CD4-positive, alpha-beta T cell (primary cell): ENCODE results near the gene ZNF385C. TPM values are rescaled to one million over a fixed set of nuclear protein-coding genes. Genes with fewer than 3 reads are reported as not detected.

Experiments used
- ATAC-seq: fragments of 200-7000 bp; cut with Tn5 transposase; one replicate; pipeline ENCODE4 v1.10.0; 2022; ENCODE audit warnings: mild to moderate bottlenecking; ENCODE audit not compliant: poor library complexity
- CTCF ChIA-PET: fragments of 350-600 bp; sonication (Branson Sonifier 250); formaldehyde crosslinking; loops from one replicate; lab custom pipeline; 2021; ENCODE audit warnings: antibody characterized with exemption, inconsistent platforms; lab: Charles Lee
- POLR2A ChIA-PET: fragments of 350-600 bp; sonication (Branson Sonifier 250); formaldehyde crosslinking; loops from one replicate; lab custom pipeline; 2021; ENCODE audit warnings: antibody characterized with exemption, inconsistent platforms; lab: Charles Lee
- DNase-seq, 14 experiments: peaks; one replicate each; pipeline ENCODE4 v3.0.0-alpha.2; 2013 to 2020; ENCODE audit warnings: mixed read lengths in 2 of 14
- H3K27ac ChIP-seq, 2 donors: one replicate each; pipeline versions ENCODE4 v1.5.1 to v1.7.0; 2013; ENCODE audit warnings: low read length in 2 of 2, low read depth in 1 of 2, mild to moderate bottlenecking in 1 of 2
- H3K27me3 ChIP-seq, 2 experiments: 1 replicate in 1 of 2; 2 replicates in 1 of 2; pipeline versions ENCODE4 v1.6.1 to v1.7.0; 2013; ENCODE audit warnings: low read length in 2 of 2, control low read depth in 1 of 2, mild to moderate bottlenecking in 1 of 2, moderate library complexity in 1 of 2; ENCODE audit not compliant: insufficient read depth in 2 of 2, control insufficient read depth in 1 of 2
- H3K36me3 ChIP-seq: one replicate; pipeline ENCODE4 v1.6.1; 2013; ENCODE audit warnings: low read length, control low read depth; ENCODE audit not compliant: insufficient read depth
- H3K4me1 ChIP-seq: one replicate; pipeline ENCODE4 v1.6.1; 2013; ENCODE audit warnings: low read length, control low read depth; ENCODE audit not compliant: insufficient read depth
- H3K4me3 ChIP-seq: one replicate; pipeline ENCODE4 v1.5.1; 2013; ENCODE audit warnings: mild to moderate bottlenecking, low read length, moderate library complexity
- H3K9me3 ChIP-seq, 2 experiments: 1 replicate in 1 of 2; 2 replicates in 1 of 2; pipeline versions ENCODE4 v1.6.1 to v1.7.0; 2013; ENCODE audit warnings: low read length in 2 of 2, mild to moderate bottlenecking in 2 of 2, control low read depth in 1 of 2, moderate library complexity in 1 of 2; ENCODE audit not compliant: control insufficient read depth in 1 of 2, insufficient read depth in 1 of 2
- H3K27ac Mint-ChIP-seq: one replicate; pipeline ENCODE4 v1.8.0; 2020; ENCODE audit warnings: mixed read lengths
- H3K27me3 Mint-ChIP-seq: one replicate; pipeline ENCODE4 v1.8.0; 2021; ENCODE audit warnings: mixed read lengths
- H3K36me3 Mint-ChIP-seq: one replicate; pipeline ENCODE4 v1.8.0; 2021; ENCODE audit warnings: low read depth, mixed read lengths
- H3K4me1 Mint-ChIP-seq: one replicate; pipeline ENCODE4 v1.8.0; 2021; ENCODE audit warnings: low read depth, mixed read lengths
- H3K4me3 Mint-ChIP-seq: one replicate; pipeline ENCODE4 v1.8.0; 2020; ENCODE audit warnings: mild to moderate bottlenecking, mixed read lengths
- H3K9me3 Mint-ChIP-seq: one replicate; pipeline ENCODE4 v1.8.0; 2020; ENCODE audit warnings: mixed read lengths
- intact Hi-C, 2 experiments: fragments of 100-400 bp; cut with DNase I in 1 of 2; cut with micrococcal nuclease in 1 of 2; formaldehyde crosslinking; loops; one replicate each; pipeline versions ENCODE4 v1.15.1 to v1.9.0; 2023 to 2025; cut with DNase I, micrococcal nuclease
- total RNA-seq, 174 experiments: library from RNA in 2 of 174; stranded (reverse) in 2 of 174; gene quantifications; one replicate each; pipeline ENCODE4 v1.2.3 and lab custom pipeline; 2021 to 2026
- TF ChIP-seq, protein P1 (sequence below): fragments of 200-600 bp; IDR thresholded peaks from one replicate; pipeline ENCODE4 v1.8.0; 2022; ENCODE audit warnings: antibody characterized with exemption, mild to moderate bottlenecking

Gene ZNF385C
- total RNA-seq, 2 experiments from 2014 or later: 0.20 TPM; not detected in 1

DNA sequence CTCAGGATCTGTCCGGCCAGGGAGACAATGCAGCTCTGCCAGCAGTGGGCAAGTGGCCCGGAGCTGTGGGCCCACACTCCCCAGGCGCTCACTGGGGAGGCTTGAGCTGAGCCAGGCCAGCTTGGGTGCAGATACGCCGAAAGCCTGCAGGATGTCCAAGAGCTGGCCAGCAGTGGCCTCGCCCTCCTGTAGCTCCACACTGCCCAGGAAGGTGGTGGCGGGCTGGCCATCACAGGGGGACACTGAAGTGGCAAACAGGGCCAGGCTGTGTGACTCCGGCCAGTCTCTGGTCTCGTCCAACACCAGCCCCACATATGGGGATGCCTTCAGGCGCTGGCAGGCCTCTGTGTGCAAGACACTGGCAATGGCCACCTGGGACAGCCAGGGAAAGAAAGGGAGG is 57.5 kb downstream of the ZNF385C start:
- Histone ChIP-seq H3K4me1 (no peaks in the 10 kb centered on the region), H3K4me3 (no peak overlapping the region), H3K27me3 (peaks cover 2 to 4% of the 10 kb centered on the region in 2 experiments), H3K9me3 (no peaks in the 10 kb centered on the region), H3K36me3 (no peaks in the 10 kb centered on the region), H3K27ac (no peak overlapping the region)
- Mint-ChIP-seq H3K36me3 (no peaks in the 10 kb centered on the region), H3K4me1 (no peaks in the 10 kb centered on the region), H3K9me3 (no peaks in the 10 kb centered on the region), H3K4me3 (no peak overlapping the region), H3K27me3 (peaks cover 19% of the 10 kb centered on the region), H3K27ac (no peak overlapping the region)
- DNase-seq: no peak
- ATAC-seq: no peak
- intact Hi-C loops: no loop called here
- TF ChIP-seq, protein P1, sequence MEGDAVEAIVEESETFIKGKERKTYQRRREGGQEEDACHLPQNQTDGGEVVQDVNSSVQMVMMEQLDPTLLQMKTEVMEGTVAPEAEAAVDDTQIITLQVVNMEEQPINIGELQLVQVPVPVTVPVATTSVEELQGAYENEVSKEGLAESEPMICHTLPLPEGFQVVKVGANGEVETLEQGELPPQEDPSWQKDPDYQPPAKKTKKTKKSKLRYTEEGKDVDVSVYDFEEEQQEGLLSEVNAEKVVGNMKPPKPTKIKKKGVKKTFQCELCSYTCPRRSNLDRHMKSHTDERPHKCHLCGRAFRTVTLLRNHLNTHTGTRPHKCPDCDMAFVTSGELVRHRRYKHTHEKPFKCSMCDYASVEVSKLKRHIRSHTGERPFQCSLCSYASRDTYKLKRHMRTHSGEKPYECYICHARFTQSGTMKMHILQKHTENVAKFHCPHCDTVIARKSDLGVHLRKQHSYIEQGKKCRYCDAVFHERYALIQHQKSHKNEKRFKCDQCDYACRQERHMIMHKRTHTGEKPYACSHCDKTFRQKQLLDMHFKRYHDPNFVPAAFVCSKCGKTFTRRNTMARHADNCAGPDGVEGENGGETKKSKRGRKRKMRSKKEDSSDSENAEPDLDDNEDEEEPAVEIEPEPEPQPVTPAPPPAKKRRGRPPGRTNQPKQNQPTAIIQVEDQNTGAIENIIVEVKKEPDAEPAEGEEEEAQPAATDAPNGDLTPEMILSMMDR: no peak
- ChIA-PET POLR2A (no interaction called here), CTCF (interaction anchor here (0.8 kb wide), 1 partner anchor 10 kb away, joined by 3 read pairs; no protein-coding TSS in a partner anchor)

DNA sequence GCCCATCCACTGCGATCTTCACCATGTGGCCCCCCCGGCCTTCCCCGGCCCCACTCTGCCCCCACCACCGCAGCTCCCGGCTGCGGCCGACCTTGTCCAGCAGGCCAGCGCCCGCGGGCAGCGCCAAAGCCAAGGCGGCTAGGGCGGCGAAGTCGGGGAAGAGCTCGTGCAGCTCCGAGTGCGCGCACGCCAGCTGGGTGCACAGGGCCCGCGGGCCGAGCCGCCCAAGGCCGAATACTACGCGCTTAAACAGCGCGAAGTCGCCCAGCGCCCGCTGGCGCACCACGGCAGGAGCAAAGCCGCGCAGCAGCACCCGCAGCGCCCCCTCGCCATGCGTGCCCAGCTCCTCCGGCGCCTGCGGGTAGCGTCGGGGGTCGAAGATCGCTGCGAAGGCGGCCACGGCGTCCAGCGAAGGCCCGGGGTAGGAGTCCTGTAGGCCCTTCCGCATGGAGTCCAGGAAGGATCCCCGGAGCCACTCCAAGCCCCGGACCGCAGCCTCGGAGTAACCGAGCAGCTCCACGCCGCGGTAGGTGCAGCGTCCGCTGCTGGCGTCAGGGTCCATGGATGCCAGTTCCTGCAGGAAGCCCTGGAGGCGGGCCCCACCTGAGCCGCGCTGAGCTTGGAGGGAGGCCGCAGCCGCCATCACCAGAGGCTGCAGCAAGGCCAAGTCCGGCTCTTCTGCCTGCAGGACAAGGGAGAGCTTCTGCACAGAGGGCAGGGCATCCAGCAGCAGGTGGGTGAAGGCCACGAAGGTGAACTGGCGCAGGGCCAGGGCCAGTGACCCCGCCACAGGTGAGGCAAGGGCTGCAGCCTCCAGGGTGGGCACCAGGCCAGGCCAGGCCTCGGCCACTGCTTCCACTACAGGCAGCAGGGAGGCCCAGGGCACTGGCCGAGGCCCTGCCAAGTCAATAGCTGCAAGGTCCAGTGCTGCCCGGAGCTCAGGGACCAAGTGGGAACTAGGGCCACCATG is 58.2 kb downstream of the ZNF385C start:
- peaks cover 2 to 4% of the 10 kb centered on the region in 2 experiments for H3K27me3 ChIP-seq
- H3K9me3 ChIP-seq: no peaks in the 10 kb centered on the region
- Mint-ChIP-seq H3K36me3 (no peaks in the 10 kb centered on the region), H3K4me3 (no peak overlapping the region), H3K4me1 (no peaks in the 10 kb centered on the region), H3K27ac (no peak overlapping the region), H3K27me3 (peaks cover 19% of the 10 kb centered on the region), H3K9me3 (no peaks in the 10 kb centered on the region)
- intact Hi-C loops: no loop called here
- no peak for DNase-seq
- TF ChIP-seq, protein P1: no peak
- ChIA-PET CTCF (no interaction called here), POLR2A (interaction anchor here (0.8 kb wide), 1 partner anchor 22 kb away, joined by 3 read pairs; the partner anchor contains the start of gene DNAJC7)
- H3K4me1 ChIP-seq: no peaks in the 10 kb centered on the region
- ATAC-seq: no peak
- H3K27ac ChIP-seq: no peak overlapping the region
- H3K4me3 ChIP-seq: no peak overlapping the region
- no peaks in the 10 kb centered on the region for H3K36me3 ChIP-seq

GRCh38 chr17:42038221-42038973 is 59.9 kb downstream of the ZNF385C start:
- peaks cover 19% of the 10 kb centered on the region for H3K27me3 Mint-ChIP-seq
- no peaks in the 10 kb centered on the region for H3K36me3 ChIP-seq
- peaks cover 2 to 4% of the 10 kb centered on the region in 2 experiments for H3K27me3 ChIP-seq
- no peak overlapping the region for H3K27ac Mint-ChIP-seq
- no peak overlapping the region for H3K4me3 ChIP-seq
- H3K27ac ChIP-seq: no peak overlapping the region
- no peak overlapping the region for H3K4me3 Mint-ChIP-seq
- H3K36me3 Mint-ChIP-seq: no peaks in the 10 kb centered on the region
- no peak for DNase-seq
- ChIA-PET CTCF (no interaction called here), POLR2A (no interaction called here)
- H3K4me1 Mint-ChIP-seq: peaks cover 4% of the 10 kb centered on the region
- H3K9me3 ChIP-seq: no peaks in the 10 kb centered on the region
- ATAC-seq: no peak
- no peaks in the 10 kb centered on the region for H3K4me1 ChIP-seq
- H3K9me3 Mint-ChIP-seq: no peaks in the 10 kb centered on the region
- TF ChIP-seq, protein P1: no peak
- intact Hi-C loops: no loop called here
